HEK293 (cell line): ENCODE data around the gene PANX1.

ENCODE experiments used
- CTCF ChIA-PET: fragments of 350-600 bp; formaldehyde crosslinking; extraction: SDS; loops from one replicate; lab custom pipeline; 2021; ENCODE audit warnings: antibody characterized with exemption; lab: Yijun Ruan, JAX
- POLR2A ChIA-PET: fragments of 300-600 bp; formaldehyde crosslinking; extraction: SDS; loops from one replicate; lab custom pipeline; 2020; ENCODE audit warnings: antibody characterized with exemption, inconsistent platforms; lab: Yijun Ruan, JAX
- H3K27ac ChIP-seq: fragments of 200-500 bp; sonication (Bioruptor generic); 2 replicates; pipeline ENCODE4 v1.5.1; 2014; ENCODE audit warnings: low read depth, low read length, control low read depth, inconsistent platforms; ENCODE audit errors: extremely low read depth
- H3K36me3 ChIP-seq, 2 experiments: fragments of 200-500 bp in 1 of 2; sonication (Bioruptor generic) in 1 of 2; 1 replicate in 1 of 2; 2 replicates in 1 of 2; pipeline ENCODE4 v1.5.1; 2014 to 2017; ENCODE audit warnings: inconsistent platforms in 2 of 2, low read length in 2 of 2; ENCODE audit not compliant: control insufficient read depth in 2 of 2, insufficient read depth in 1 of 2
- H3K4me1 ChIP-seq: fragments of 200-500 bp; sonication (Bioruptor generic); 2 replicates; pipeline ENCODE4 v1.5.1; 2014; ENCODE audit warnings: mild to moderate bottlenecking, low read length, inconsistent platforms; ENCODE audit not compliant: control insufficient read depth, insufficient read depth
- H3K4me3 ChIP-seq: 2 replicates; pipeline ENCODE4 v1.5.1; 2011; ENCODE audit warnings: low read depth, mild to moderate bottlenecking, control low read depth, low read length, moderate library complexity
- H3K9me3 ChIP-seq: fragments of 200-500 bp; sonication (Bioruptor generic); 2 replicates; pipeline ENCODE4 v1.5.1; 2014; ENCODE audit warnings: low read depth, low read length, inconsistent platforms; ENCODE audit not compliant: control insufficient read depth, insufficient read depth
- GLIS1 ChIP-seq: fragments of 450-650 bp; formaldehyde crosslinking; IDR thresholded peaks from 2 replicates; pipeline ENCODE4 v1.5.1; 2016; ENCODE audit warnings: missing biosample characterization, missing genetic modification characterization
- RBAK ChIP-seq: fragments of 450-650 bp; formaldehyde crosslinking; IDR thresholded peaks from 2 replicates; pipeline ENCODE4 v1.5.1; 2016; ENCODE audit warnings: missing biosample characterization, missing genetic modification characterization
- SP3 ChIP-seq: fragments of 450-650 bp; formaldehyde crosslinking; IDR thresholded peaks from 2 replicates; pipeline ENCODE4 v1.5.1; 2016; ENCODE audit warnings: missing biosample characterization, missing genetic modification characterization
- ZBTB20 ChIP-seq: fragments of 450-650 bp; formaldehyde crosslinking; IDR thresholded peaks from 2 replicates; pipeline ENCODE4 v1.5.1; 2016; ENCODE audit warnings: missing biosample characterization, missing genetic modification characterization
- ZNF121 ChIP-seq: fragments of 450-650 bp; formaldehyde crosslinking; IDR thresholded peaks from 2 replicates; pipeline ENCODE4 v1.5.1; 2016; ENCODE audit warnings: missing biosample characterization, missing genetic modification characterization
- ZNF146 ChIP-seq: fragments of 450-650 bp; formaldehyde crosslinking; IDR thresholded peaks from 2 replicates; pipeline ENCODE4 v1.5.1; 2016; ENCODE audit warnings: missing biosample characterization, missing genetic modification characterization
- ZNF157 ChIP-seq: fragments of 450-650 bp; formaldehyde crosslinking; IDR thresholded peaks from 2 replicates; pipeline ENCODE4 v1.5.1; 2016; ENCODE audit warnings: missing biosample characterization, missing genetic modification characterization
- ZNF221 ChIP-seq: fragments of 450-650 bp; formaldehyde crosslinking; IDR thresholded peaks from 2 replicates; pipeline ENCODE4 v1.5.1; 2017; ENCODE audit warnings: missing biosample characterization, missing genetic modification characterization, borderline replicate concordance
- ZNF24 ChIP-seq: fragments of 450-650 bp; formaldehyde crosslinking; IDR thresholded peaks from 2 replicates; pipeline ENCODE4 v1.5.1; 2016; ENCODE audit warnings: missing biosample characterization, missing genetic modification characterization
- ZNF266 ChIP-seq: fragments of 450-650 bp; formaldehyde crosslinking; IDR thresholded peaks from 2 replicates; pipeline ENCODE4 v1.5.1; 2016; ENCODE audit warnings: missing biosample characterization, missing genetic modification characterization, low read depth
- ZNF311 ChIP-seq: fragments of 450-650 bp; formaldehyde crosslinking; IDR thresholded peaks from 2 replicates; pipeline ENCODE4 v1.5.1; 2017; ENCODE audit warnings: missing biosample characterization, missing genetic modification characterization, borderline replicate concordance
- ZNF596 ChIP-seq: fragments of 450-650 bp; IDR thresholded peaks from 2 replicates; pipeline ENCODE4 v1.5.0; 2018; ENCODE audit warnings: missing biosample characterization, mild to moderate bottlenecking, missing genetic modification characterization, moderate library complexity
- ZNF76 ChIP-seq: fragments of 450-650 bp; formaldehyde crosslinking; IDR thresholded peaks from 2 replicates; pipeline ENCODE4; 2016; ENCODE audit warnings: low read depth, missing biosample characterization, missing genetic modification characterization, borderline replicate concordance
- ZNF768 ChIP-seq: fragments of 450-650 bp; formaldehyde crosslinking; IDR thresholded peaks from 2 replicates; pipeline ENCODE4 v1.5.1; 2018; ENCODE audit warnings: missing biosample characterization, mild to moderate bottlenecking, missing genetic modification characterization
- TF ChIP-seq, protein P1 (sequence below): fragments of 450-650 bp; formaldehyde crosslinking; IDR thresholded peaks from 2 replicates; pipeline ENCODE4 v1.5.1; 2016; ENCODE audit warnings: missing biosample characterization, missing genetic modification characterization
- TF ChIP-seq, protein P2 (sequence below): fragments of 450-650 bp; IDR thresholded peaks from 2 replicates; pipeline ENCODE4 v1.5.1; 2018; ENCODE audit warnings: missing biosample characterization, mild to moderate bottlenecking, missing genetic modification characterization
- TF ChIP-seq, protein P3 (sequence below): fragments of 450-650 bp; formaldehyde crosslinking; IDR thresholded peaks from 2 replicates; pipeline ENCODE4 v1.5.1; 2017; ENCODE audit warnings: missing biosample characterization, mild to moderate bottlenecking, missing genetic modification characterization, moderate library complexity
- TF ChIP-seq, protein P4 (sequence below): fragments of 450-650 bp; formaldehyde crosslinking; IDR thresholded peaks from 2 replicates; pipeline ENCODE4 v1.5.1; 2016; ENCODE audit warnings: missing biosample characterization, missing genetic modification characterization, low read depth
- TF ChIP-seq, protein P5 (sequence below): fragments of 450-650 bp; formaldehyde crosslinking; IDR thresholded peaks from 2 replicates; pipeline ENCODE4 v1.5.1; 2016; ENCODE audit warnings: missing biosample characterization, missing genetic modification characterization

The PANX1 gene

DNA sequence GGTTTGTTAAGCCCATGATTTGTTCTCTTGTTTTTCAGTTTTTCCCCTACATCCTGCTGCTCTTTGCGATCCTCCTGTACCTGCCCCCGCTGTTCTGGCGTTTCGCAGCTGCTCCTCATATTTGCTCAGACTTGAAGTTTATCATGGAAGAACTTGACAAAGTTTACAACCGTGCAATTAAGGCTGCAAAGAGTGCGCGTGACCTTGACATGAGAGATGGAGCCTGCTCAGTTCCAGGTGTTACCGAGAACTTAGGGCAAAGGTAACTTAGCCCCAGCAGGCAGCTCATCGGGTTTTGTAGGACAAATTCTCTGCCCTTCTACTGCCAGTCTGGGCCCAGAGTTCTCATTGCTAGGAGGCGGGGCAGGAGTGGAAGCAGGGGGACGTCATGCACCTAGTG, 49.7 kb downstream of the PANX1 start:
- H3K4me1 ChIP-seq, result no peaks in the 10 kb centered on the region
- no peak for TF ChIP-seq ZNF266 (tag by site-specific recombination)
- TF ChIP-seq ZNF121, result no peak
- TF ChIP-seq, protein P1, sequence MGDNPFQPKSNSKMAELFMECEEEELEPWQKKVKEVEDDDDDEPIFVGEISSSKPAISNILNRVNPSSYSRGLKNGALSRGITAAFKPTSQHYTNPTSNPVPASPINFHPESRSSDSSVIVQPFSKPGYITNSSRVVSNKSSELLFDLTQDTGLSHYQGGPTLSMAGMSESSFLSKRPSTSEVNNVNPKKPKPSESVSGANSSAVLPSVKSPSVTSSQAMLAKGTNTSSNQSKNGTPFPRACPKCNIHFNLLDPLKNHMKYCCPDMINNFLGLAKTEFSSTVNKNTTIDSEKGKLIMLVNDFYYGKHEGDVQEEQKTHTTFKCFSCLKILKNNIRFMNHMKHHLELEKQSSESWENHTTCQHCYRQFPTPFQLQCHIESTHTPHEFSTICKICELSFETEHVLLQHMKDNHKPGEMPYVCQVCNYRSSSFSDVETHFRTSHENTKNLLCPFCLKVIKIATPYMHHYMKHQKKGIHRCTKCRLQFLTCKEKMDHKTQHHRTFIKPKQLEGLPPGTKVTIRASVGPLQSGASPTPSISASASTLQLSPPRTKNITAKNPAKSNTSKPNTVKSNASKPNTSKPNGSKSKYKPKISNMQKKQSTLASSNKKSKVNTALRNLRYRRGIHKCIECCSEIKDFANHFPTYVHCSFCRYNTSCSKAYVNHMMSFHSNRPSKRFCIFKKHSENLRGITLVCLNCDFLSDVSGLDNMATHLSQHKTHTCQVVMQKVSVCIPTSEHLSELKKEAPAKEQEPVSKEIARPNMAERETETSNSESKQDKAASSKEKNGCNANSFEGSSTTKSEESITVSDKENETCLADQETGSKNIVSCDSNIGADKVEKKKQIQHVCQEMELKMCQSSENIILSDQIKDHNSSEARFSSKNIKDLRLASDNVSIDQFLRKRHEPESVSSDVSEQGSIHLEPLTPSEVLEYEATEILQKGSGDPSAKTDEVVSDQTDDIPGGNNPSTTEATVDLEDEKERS (tag by site-specific recombination), result no peak
- TF ChIP-seq SP3, result no peak
- no peak for TF ChIP-seq ZNF596 (tag by site-specific recombination)
- TF ChIP-seq ZNF24 (tag by site-specific recombination), result no peak
- TF ChIP-seq, protein P2, sequence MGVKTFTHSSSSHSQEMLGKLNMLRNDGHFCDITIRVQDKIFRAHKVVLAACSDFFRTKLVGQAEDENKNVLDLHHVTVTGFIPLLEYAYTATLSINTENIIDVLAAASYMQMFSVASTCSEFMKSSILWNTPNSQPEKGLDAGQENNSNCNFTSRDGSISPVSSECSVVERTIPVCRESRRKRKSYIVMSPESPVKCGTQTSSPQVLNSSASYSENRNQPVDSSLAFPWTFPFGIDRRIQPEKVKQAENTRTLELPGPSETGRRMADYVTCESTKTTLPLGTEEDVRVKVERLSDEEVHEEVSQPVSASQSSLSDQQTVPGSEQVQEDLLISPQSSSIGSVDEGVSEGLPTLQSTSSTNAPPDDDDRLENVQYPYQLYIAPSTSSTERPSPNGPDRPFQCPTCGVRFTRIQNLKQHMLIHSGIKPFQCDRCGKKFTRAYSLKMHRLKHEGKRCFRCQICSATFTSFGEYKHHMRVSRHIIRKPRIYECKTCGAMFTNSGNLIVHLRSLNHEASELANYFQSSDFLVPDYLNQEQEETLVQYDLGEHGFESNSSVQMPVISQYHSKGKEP (tag by site-specific recombination), result no peak
- TF ChIP-seq ZNF146 (tag by site-specific recombination), result no peak
- TF ChIP-seq ZBTB20, result no peak
- TF ChIP-seq ZNF221, result no peak
- TF ChIP-seq RBAK (tag by site-specific recombination), result no peak
- no peak for TF ChIP-seq ZNF311
- TF ChIP-seq, protein P3, sequence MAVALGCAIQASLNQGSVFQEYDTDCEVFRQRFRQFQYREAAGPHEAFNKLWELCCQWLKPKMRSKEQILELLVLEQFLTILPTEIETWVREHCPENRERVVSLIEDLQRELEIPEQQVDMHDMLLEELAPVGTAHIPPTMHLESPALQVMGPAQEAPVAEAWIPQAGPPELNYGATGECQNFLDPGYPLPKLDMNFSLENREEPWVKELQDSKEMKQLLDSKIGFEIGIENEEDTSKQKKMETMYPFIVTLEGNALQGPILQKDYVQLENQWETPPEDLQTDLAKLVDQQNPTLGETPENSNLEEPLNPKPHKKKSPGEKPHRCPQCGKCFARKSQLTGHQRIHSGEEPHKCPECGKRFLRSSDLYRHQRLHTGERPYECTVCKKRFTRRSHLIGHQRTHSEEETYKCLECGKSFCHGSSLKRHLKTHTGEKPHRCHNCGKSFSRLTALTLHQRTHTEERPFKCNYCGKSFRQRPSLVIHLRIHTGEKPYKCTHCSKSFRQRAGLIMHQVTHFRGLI, result no peak
- TF ChIP-seq, protein P4, sequence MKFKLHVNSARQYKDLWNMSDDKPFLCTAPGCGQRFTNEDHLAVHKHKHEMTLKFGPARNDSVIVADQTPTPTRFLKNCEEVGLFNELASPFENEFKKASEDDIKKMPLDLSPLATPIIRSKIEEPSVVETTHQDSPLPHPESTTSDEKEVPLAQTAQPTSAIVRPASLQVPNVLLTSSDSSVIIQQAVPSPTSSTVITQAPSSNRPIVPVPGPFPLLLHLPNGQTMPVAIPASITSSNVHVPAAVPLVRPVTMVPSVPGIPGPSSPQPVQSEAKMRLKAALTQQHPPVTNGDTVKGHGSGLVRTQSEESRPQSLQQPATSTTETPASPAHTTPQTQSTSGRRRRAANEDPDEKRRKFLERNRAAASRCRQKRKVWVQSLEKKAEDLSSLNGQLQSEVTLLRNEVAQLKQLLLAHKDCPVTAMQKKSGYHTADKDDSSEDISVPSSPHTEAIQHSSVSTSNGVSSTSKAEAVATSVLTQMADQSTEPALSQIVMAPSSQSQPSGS (tag by site-specific recombination), result no peak
- no peak for TF ChIP-seq ZNF157 (tag by site-specific recombination)
- TF ChIP-seq, protein P5, sequence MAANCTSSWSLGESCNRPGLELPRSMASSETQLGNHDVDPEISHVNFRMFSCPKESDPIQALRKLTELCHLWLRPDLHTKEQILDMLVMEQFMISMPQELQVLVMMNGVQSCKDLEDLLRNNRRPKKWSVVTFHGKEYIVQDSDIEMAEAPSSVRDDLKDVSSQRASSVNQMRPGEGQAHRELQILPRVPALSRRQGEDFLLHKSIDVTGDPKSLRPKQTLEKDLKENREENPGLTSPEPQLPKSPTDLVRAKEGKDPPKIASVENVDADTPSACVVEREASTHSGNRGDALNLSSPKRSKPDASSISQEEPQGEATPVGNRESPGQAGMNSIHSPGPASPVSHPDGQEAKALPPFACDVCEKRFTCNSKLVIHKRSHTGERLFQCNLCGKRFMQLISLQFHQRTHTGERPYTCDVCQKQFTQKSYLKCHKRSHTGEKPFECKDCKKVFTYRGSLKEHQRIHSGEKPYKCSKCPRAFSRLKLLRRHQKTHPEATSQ (tag by site-specific recombination), result no peak
- TF ChIP-seq ZNF768 (tag by site-specific recombination), result no peak
- TF ChIP-seq ZNF76 (tag by site-specific recombination), result no peak
- TF ChIP-seq GLIS1, result no peak
- no peak overlapping the region for H3K4me3 ChIP-seq
- ChIA-PET POLR2A (no interaction called here), CTCF (interaction anchor here (0.6 to 1.0 kb wide), 3 partner anchors 283 to 1908 kb away, joined by 3 to 6 read pairs (median 3); no protein-coding TSS in a partner anchor)
- no peaks in the 10 kb centered on the region for H3K9me3 ChIP-seq
- peaks cover 0 to 33% of the 10 kb centered on the region in 2 experiments; a peak in 1 of 3 replicates for H3K36me3 ChIP-seq
- no peak overlapping the region for H3K27ac ChIP-seq
